ENCODE measurements around the gene ZNF330.

The ZNF330 gene

GRCh38 chr4:141192564-141192963, 28.1 kb upstream of the ZNF330 start:
- TF ChIP-seq, protein P1, sequence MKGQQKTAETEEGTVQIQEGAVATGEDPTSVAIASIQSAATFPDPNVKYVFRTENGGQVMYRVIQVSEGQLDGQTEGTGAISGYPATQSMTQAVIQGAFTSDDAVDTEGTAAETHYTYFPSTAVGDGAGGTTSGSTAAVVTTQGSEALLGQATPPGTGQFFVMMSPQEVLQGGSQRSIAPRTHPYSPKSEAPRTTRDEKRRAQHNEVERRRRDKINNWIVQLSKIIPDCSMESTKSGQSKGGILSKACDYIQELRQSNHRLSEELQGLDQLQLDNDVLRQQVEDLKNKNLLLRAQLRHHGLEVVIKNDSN (IDR thresholded peaks at IDR 0.05) = no peak
- no peak for TF ChIP-seq EGR1 (IDR thresholded peaks at IDR 0.05)
- TF ChIP-seq ZBTB7A (IDR thresholded peaks at IDR 0.05; ENCODE audit: low read depth) = no peak

DNA sequence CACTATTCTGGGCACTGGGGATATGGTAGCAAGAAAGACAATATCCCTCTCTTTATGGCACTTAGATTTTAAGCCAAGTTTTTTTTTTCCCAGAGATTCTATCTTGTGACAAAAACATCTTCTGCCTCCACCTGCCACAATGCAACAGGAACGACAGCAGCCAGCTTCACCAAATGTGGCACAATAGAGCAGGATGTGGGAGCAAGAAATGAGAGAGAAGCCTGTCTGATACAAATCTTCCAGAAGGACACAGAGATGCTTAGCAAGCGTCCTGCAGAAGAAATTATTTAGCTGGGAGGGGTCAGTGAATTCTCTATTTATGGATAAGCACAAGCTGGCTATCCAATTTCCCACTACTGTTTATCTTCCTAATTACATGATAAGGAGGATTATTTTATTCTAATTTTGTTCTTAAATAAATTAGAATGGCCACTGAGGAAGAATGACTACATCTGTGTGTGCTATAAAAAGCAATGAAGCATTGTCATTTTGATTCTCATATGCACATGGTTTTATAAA, 27.1 kb upstream of the ZNF330 start:
- TF ChIP-seq NFIC (IDR thresholded peaks at IDR 0.05) = no peak
- no peak for TF ChIP-seq CREB1 (IDR thresholded peaks at IDR 0.05; ENCODE audit: low read depth)
- TF ChIP-seq EGR1 (IDR thresholded peaks at IDR 0.05) = no peak
- TF ChIP-seq TAF1 (IDR thresholded peaks at IDR 0.05; ENCODE audit: low read depth) = no peak
- no peak for TF ChIP-seq CEBPB (IDR thresholded peaks at IDR 0.05)
- TF ChIP-seq, protein P2, sequence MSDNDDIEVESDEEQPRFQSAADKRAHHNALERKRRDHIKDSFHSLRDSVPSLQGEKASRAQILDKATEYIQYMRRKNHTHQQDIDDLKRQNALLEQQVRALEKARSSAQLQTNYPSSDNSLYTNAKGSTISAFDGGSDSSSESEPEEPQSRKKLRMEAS (IDR thresholded peaks at IDR 0.05) = no peak
- no peak for TF ChIP-seq ZBTB7A (IDR thresholded peaks at IDR 0.05; ENCODE audit: low read depth)
- no peak for TF ChIP-seq EP300 (IDR thresholded peaks at IDR 0.05; ENCODE audit: borderline replicate concordance)
- no peak for TF ChIP-seq FOXM1 (IDR thresholded peaks at IDR 0.05; ENCODE audit: borderline replicate concordance, low read depth)
- TF ChIP-seq, protein P1 (IDR thresholded peaks at IDR 0.05) = no peak
- no peak for TF ChIP-seq TEAD4 (IDR thresholded peaks at IDR 0.05)
- no peak for TF ChIP-seq TCF12 (IDR thresholded peaks at IDR 0.05; ENCODE audit: low read depth)
- no peak for TF ChIP-seq YY1 (IDR thresholded peaks at IDR 0.05; ENCODE audit: low read depth)
- TF ChIP-seq RAD21 (IDR thresholded peaks at IDR 0.05; ENCODE audit: low read depth) = no peak
- TF ChIP-seq REST (IDR thresholded peaks at IDR 0.05; ENCODE audit: low read depth) = no peak

DNA sequence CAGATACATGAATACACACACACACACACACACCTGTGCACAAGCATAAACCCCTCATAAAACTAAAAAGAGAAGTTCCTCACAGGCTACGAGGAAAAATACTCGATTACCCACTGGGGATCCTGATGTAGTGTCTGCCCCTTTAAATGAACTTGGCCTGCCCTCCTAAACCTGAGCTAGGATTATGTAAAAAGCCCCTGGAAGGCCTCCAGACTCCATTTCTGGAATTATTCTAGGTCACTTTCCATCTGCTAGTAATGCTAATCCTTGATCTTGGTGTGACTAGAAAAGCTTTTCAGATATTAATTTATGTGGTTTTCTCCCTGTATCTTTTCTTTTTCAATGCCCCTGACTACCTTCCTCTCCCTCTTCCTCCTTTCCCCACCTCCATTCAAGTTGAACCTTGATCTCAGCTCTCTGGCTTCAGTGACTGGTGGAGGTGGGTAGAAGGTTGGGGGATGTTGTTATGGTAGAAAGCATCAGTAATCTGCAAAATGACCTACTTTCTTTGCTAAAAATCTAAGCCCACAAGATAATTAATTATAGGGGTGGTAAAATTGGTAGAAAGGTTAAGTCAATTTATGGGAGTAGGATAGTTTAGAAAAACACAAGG, 25.5 kb upstream of the ZNF330 start:
- TF ChIP-seq, protein P1 (IDR thresholded peaks at IDR 0.05) = no peak
- TF ChIP-seq TCF12 (IDR thresholded peaks at IDR 0.05; ENCODE audit: low read depth) = no peak
- TF ChIP-seq CEBPB (IDR thresholded peaks at IDR 0.05) = no peak
- no peak for TF ChIP-seq EGR1 (IDR thresholded peaks at IDR 0.05)
- TF ChIP-seq CREB1 (IDR thresholded peaks at IDR 0.05; ENCODE audit: low read depth) = no peak
- TF ChIP-seq RAD21 (IDR thresholded peaks at IDR 0.05; ENCODE audit: low read depth) = no peak
- TF ChIP-seq EP300 (IDR thresholded peaks at IDR 0.05; ENCODE audit: borderline replicate concordance) = no peak
- TF ChIP-seq TEAD4 (IDR thresholded peaks at IDR 0.05) = no peak
- TF ChIP-seq NFIC (IDR thresholded peaks at IDR 0.05) = no peak
- TF ChIP-seq, protein P2 (IDR thresholded peaks at IDR 0.05) = no peak
- TF ChIP-seq TAF1 (IDR thresholded peaks at IDR 0.05; ENCODE audit: low read depth) = no peak
- TF ChIP-seq YY1 (IDR thresholded peaks at IDR 0.05; ENCODE audit: low read depth) = no peak
- TF ChIP-seq FOXM1 (IDR thresholded peaks at IDR 0.05; ENCODE audit: borderline replicate concordance, low read depth) = no peak
- no peak for TF ChIP-seq ZBTB7A (IDR thresholded peaks at IDR 0.05; ENCODE audit: low read depth)
- no peak for TF ChIP-seq REST (IDR thresholded peaks at IDR 0.05; ENCODE audit: low read depth)

GRCh38 chr4:141196227-141196933, 24.3 kb upstream of the ZNF330 start:
- TF ChIP-seq CREB1 (IDR thresholded peaks at IDR 0.05; ENCODE audit: low read depth) = no peak
- no peak for TF ChIP-seq YY1 (IDR thresholded peaks at IDR 0.05; ENCODE audit: low read depth)
- TF ChIP-seq TCF12 (IDR thresholded peaks at IDR 0.05; ENCODE audit: low read depth) = no peak
- TF ChIP-seq NFIC (IDR thresholded peaks at IDR 0.05) = no peak
- no peak for TF ChIP-seq EP300 (IDR thresholded peaks at IDR 0.05; ENCODE audit: borderline replicate concordance)
- TF ChIP-seq CEBPB (IDR thresholded peaks at IDR 0.05) = no peak
- TF ChIP-seq RAD21 (IDR thresholded peaks at IDR 0.05; ENCODE audit: low read depth) = no peak
- TF ChIP-seq TEAD4 (IDR thresholded peaks at IDR 0.05) = no peak

DNA sequence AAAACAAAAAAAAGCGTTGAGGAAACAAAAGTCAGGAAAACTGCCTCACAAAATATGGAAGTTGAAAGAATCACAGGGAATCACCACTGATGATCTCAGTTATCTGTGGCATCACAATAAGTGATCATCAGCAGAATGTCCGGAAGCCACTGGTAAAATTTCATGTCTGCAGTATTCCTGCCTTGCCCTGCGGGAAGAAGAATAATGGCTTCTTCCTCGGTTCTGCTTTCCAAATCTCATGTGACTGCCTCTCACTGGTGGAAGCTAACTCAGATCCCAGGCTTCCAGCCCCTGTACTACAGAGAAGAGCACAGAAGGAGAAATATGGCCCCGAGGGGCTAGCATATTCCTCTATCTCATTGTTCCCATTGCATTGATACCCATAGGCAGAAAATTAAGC, 12.7 kb upstream of the ZNF330 start:
- no peak for TF ChIP-seq TCF12 (IDR thresholded peaks at IDR 0.05; ENCODE audit: low read depth)
- no peak for TF ChIP-seq TEAD4 (IDR thresholded peaks at IDR 0.05)
- TF ChIP-seq REST (IDR thresholded peaks at IDR 0.05; ENCODE audit: low read depth) = no peak
- TF ChIP-seq NFIC (IDR thresholded peaks at IDR 0.05) = no peak
- TF ChIP-seq TAF1 (IDR thresholded peaks at IDR 0.05; ENCODE audit: low read depth) = no peak
- TF ChIP-seq CREB1 (IDR thresholded peaks at IDR 0.05; ENCODE audit: low read depth) = no peak
- TF ChIP-seq EP300 (IDR thresholded peaks at IDR 0.05; ENCODE audit: borderline replicate concordance) = no peak
- TF ChIP-seq, protein P1 (IDR thresholded peaks at IDR 0.05) = no peak
- TF ChIP-seq ZBTB7A (IDR thresholded peaks at IDR 0.05; ENCODE audit: low read depth) = no peak
- TF ChIP-seq RAD21 (IDR thresholded peaks at IDR 0.05; ENCODE audit: low read depth) = no peak
- no peak for TF ChIP-seq YY1 (IDR thresholded peaks at IDR 0.05; ENCODE audit: low read depth)

Measured in Ishikawa (cell line).